Liver (tissue), 9 donors: ENCODE results near the gene PRKN. TPM values are rescaled to one million over a fixed set of nuclear protein-coding genes. Genes with fewer than 3 reads are reported as not detected.

Source experiments
- DNase-seq: peaks from one replicate; pipeline ENCODE4 v3.0.0-alpha.2; 2017; ENCODE audit warnings: low spot score
- H3K27ac ChIP-seq, 2 donors: one replicate each; pipeline ENCODE4 v1.7.0; 2013; ENCODE audit warnings: inconsistent platforms in 2 of 2, low read length in 2 of 2, control low read depth in 1 of 2, low read depth in 1 of 2, mild to moderate bottlenecking in 1 of 2
- H3K27me3 ChIP-seq, 4 donors: one replicate each; pipeline versions ENCODE4 v1.6.1 to v1.7.0; 2013; ENCODE audit warnings: low read length in 3 of 4, inconsistent platforms in 1 of 4, mild to moderate bottlenecking in 1 of 4, moderate library complexity in 1 of 4; ENCODE audit not compliant: control insufficient read depth in 4 of 4, insufficient read depth in 4 of 4
- H3K36me3 ChIP-seq, 4 donors: one replicate each; pipeline versions ENCODE4 v1.6.1 to v1.7.0; 2013; ENCODE audit warnings: low read length in 3 of 4, mild to moderate bottlenecking in 3 of 4, low read depth in 1 of 4, moderate library complexity in 1 of 4; ENCODE audit not compliant: control insufficient read depth in 4 of 4, insufficient read depth in 3 of 4
- H3K4me1 ChIP-seq, 4 donors: one replicate each; pipeline versions ENCODE4 v1.6.1 to v1.7.0; 2013; ENCODE audit warnings: low read length in 3 of 4, mild to moderate bottlenecking in 3 of 4, moderate library complexity in 1 of 4; ENCODE audit not compliant: control insufficient read depth in 4 of 4, insufficient read depth in 4 of 4
- H3K4me3 ChIP-seq, 3 donors: one replicate each; pipeline versions ENCODE4 v1.6.1 to v1.7.0; 2013; ENCODE audit warnings: low read length in 3 of 3, control low read depth in 1 of 3, low read depth in 1 of 3, mild to moderate bottlenecking in 1 of 3
- H3K9ac ChIP-seq, 2 donors: one replicate each; pipeline ENCODE4 v1.7.0; 2013; ENCODE audit warnings: low read length in 2 of 2, mild to moderate bottlenecking in 2 of 2, moderate library complexity in 2 of 2, control low read depth in 1 of 2, low read depth in 1 of 2
- H3K9me3 ChIP-seq, 4 donors: one replicate each; pipeline versions ENCODE4 v1.6.1 to v1.7.0; 2013; ENCODE audit warnings: low read length in 3 of 4; ENCODE audit not compliant: control insufficient read depth in 4 of 4
- EGR1 ChIP-seq, 2 donors: IDR thresholded peaks; 2 replicates each; pipeline ENCODE4 v1.6.1; 2016 to 2018; ENCODE audit warnings: antibody characterized with exemption in 2 of 2, low read depth in 2 of 2
- FOXA1 ChIP-seq: IDR thresholded peaks from 2 replicates; pipeline ENCODE4 v1.6.1; 2016; ENCODE audit warnings: antibody characterized with exemption
- FOXA2 ChIP-seq: IDR thresholded peaks from 2 replicates; pipeline ENCODE4 v1.6.1; 2016; ENCODE audit warnings: antibody characterized with exemption
- GABPA ChIP-seq, 2 donors: IDR thresholded peaks in 1 of 2; conservative IDR thresholded peaks in 1 of 2; 2 replicates each; pipeline ENCODE4 v1.6.1; 2016; ENCODE audit warnings: antibody characterized with exemption in 2 of 2, mild to moderate bottlenecking in 1 of 2, moderate library complexity in 1 of 2
- HNF4A ChIP-seq, 2 donors: conservative IDR thresholded peaks; 2 replicates each; pipeline ENCODE4 v1.6.1; 2016; ENCODE audit warnings: antibody characterized with exemption in 2 of 2, mild to moderate bottlenecking in 2 of 2
- HNF4G ChIP-seq: IDR thresholded peaks from 2 replicates; pipeline ENCODE4 v1.6.1; 2016; ENCODE audit warnings: antibody characterized with exemption
- JUND ChIP-seq, 2 donors: IDR thresholded peaks; 2 replicates each; pipeline ENCODE4 v1.6.1; 2016; ENCODE audit warnings: antibody characterized with exemption in 2 of 2
- NR2F2 ChIP-seq: IDR thresholded peaks from 2 replicates; pipeline ENCODE4 v1.6.1; 2016; ENCODE audit warnings: antibody characterized with exemption
- RAD21 ChIP-seq, 2 donors: IDR thresholded peaks; 2 replicates each; pipeline ENCODE4 v1.6.1; 2016; ENCODE audit warnings: antibody characterized with exemption in 2 of 2, mild to moderate bottlenecking in 2 of 2
- RXRA ChIP-seq, 2 donors: IDR thresholded peaks; 2 replicates each; pipeline ENCODE4 v1.6.1; 2017 to 2018; ENCODE audit warnings: antibody characterized with exemption in 2 of 2, mild to moderate bottlenecking in 1 of 2
- SP1 ChIP-seq: IDR thresholded peaks from 2 replicates; pipeline ENCODE4 v1.6.1; 2018; ENCODE audit warnings: antibody characterized with exemption, mild to moderate bottlenecking
- TAF1 ChIP-seq: conservative IDR thresholded peaks from 2 replicates; pipeline ENCODE4 v1.6.1; 2016; ENCODE audit warnings: antibody characterized with exemption, mild to moderate bottlenecking
- YY1 ChIP-seq: IDR thresholded peaks from 2 replicates; pipeline ENCODE4 v1.6.1; 2016; ENCODE audit warnings: antibody characterized with exemption, mild to moderate bottlenecking
- WGBS: extraction: QIAGEN DNeasy Blood & Tissue Kit; methylation state at CpG from one replicate; pipeline ENCODE4 v1.1.7; 2013; 5-methylcytosine and 5-hydroxymethylcytosine counted together
- polyA plus RNA-seq, 2 donors: library from polyadenylated mRNA; stranded (reverse) in 1 of 2; unstranded in 1 of 2; fragments of 200-250 nt in 1 of 2; fragments of >200 nt in 1 of 2; fragmentation: Nextera tagmentation in 1 of 2; extraction: Ambion mirVana in 1 of 2; gene quantifications; one replicate each; pipeline versions ENCODE4 v1.2.1 to v1.2.3, GENCODE V29; 2013 to 2015
- total RNA-seq, 2 donors: library from RNA; depleted of rRNA; stranded (reverse); fragments of >200 nt; gene quantifications; one replicate each; pipeline ENCODE4 v1.2.3, GENCODE V29; 2014
- TF ChIP-seq, protein P1 (sequence below): IDR thresholded peaks from 2 replicates; pipeline ENCODE4 v1.6.1; 2016; ENCODE audit warnings: antibody characterized with exemption, mild to moderate bottlenecking
- TF ChIP-seq, protein P2 (sequence below): IDR thresholded peaks from 2 replicates; pipeline ENCODE4 v1.6.1; 2016; ENCODE audit warnings: antibody characterized with exemption
- TF ChIP-seq, protein P3 (sequence below): IDR thresholded peaks from 2 replicates; pipeline ENCODE4 v1.6.1; 2016; ENCODE audit warnings: antibody characterized with exemption
- TF ChIP-seq, protein P4 (sequence below): fragments of 150-350 bp; IDR thresholded peaks from 2 replicates; pipeline ENCODE4 v1.5.1; 2017; ENCODE audit warnings: improper control_type of control experiment, low read depth, low read length; ENCODE audit not compliant: missing input control
- TF ChIP-seq, protein P5 (sequence below): IDR thresholded peaks from 2 replicates; pipeline ENCODE4 v1.6.1; 2016; ENCODE audit warnings: antibody characterized with exemption
- donor health status: healthy.
- donor health status: healthy.
- donor health status: healthy.
- donor health status: healthy.
- donor health status: healthy.

Gene PRKN
- total and polyA plus RNA-seq, 4 donors: 0.47 to 4.1 (median 3.2) TPM

DNA sequence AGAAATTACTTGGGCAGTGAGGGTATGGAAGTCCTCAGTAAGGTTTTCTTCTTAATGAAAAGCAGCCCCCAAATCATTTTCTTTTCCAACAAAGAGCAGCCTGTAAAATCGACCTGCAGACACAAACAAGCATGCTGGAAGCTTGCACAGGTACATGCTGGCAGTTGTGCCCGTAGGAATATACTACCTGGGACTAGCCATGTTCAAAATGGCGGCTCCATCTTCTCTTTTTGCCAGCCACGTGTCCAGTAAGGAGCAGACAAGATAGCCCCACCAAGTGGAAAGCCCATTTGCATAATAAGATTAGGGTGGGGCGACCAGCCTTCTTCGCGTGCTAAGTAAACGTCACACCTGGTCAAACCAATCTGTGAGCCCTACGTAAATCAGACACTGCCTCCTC is 1194.3 kb downstream of the PRKN start:
- no peak overlapping the region for H3K9ac ChIP-seq
- H3K27ac ChIP-seq: no peak overlapping the region
- TF ChIP-seq FOXA1 (no peak), YY1 (no peak), HNF4G (no peak), NR2F2 (no peak), RAD21 (IDR thresholded peaks at IDR 0.05) (no peak), RXRA (IDR thresholded peaks at IDR 0.05) (no peak), GABPA (IDR thresholded peaks at IDR 0.05 in 1 of 2, conservative IDR thresholded peaks at IDR 0.05 in 1 of 2) (no peak), HNF4A (conservative IDR thresholded peaks at IDR 0.05) (no peak), JUND (IDR thresholded peaks at IDR 0.05) (no peak), SP1 (no peak), EGR1 (IDR thresholded peaks at IDR 0.05; ENCODE audit: low read depth in 2 of 2) (no peak), FOXA2 (no peak), TAF1 (no peak)
- TF ChIP-seq, protein P1, sequence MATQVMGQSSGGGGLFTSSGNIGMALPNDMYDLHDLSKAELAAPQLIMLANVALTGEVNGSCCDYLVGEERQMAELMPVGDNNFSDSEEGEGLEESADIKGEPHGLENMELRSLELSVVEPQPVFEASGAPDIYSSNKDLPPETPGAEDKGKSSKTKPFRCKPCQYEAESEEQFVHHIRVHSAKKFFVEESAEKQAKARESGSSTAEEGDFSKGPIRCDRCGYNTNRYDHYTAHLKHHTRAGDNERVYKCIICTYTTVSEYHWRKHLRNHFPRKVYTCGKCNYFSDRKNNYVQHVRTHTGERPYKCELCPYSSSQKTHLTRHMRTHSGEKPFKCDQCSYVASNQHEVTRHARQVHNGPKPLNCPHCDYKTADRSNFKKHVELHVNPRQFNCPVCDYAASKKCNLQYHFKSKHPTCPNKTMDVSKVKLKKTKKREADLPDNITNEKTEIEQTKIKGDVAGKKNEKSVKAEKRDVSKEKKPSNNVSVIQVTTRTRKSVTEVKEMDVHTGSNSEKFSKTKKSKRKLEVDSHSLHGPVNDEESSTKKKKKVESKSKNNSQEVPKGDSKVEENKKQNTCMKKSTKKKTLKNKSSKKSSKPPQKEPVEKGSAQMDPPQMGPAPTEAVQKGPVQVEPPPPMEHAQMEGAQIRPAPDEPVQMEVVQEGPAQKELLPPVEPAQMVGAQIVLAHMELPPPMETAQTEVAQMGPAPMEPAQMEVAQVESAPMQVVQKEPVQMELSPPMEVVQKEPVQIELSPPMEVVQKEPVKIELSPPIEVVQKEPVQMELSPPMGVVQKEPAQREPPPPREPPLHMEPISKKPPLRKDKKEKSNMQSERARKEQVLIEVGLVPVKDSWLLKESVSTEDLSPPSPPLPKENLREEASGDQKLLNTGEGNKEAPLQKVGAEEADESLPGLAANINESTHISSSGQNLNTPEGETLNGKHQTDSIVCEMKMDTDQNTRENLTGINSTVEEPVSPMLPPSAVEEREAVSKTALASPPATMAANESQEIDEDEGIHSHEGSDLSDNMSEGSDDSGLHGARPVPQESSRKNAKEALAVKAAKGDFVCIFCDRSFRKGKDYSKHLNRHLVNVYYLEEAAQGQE: no peak
- TF ChIP-seq, protein P2, sequence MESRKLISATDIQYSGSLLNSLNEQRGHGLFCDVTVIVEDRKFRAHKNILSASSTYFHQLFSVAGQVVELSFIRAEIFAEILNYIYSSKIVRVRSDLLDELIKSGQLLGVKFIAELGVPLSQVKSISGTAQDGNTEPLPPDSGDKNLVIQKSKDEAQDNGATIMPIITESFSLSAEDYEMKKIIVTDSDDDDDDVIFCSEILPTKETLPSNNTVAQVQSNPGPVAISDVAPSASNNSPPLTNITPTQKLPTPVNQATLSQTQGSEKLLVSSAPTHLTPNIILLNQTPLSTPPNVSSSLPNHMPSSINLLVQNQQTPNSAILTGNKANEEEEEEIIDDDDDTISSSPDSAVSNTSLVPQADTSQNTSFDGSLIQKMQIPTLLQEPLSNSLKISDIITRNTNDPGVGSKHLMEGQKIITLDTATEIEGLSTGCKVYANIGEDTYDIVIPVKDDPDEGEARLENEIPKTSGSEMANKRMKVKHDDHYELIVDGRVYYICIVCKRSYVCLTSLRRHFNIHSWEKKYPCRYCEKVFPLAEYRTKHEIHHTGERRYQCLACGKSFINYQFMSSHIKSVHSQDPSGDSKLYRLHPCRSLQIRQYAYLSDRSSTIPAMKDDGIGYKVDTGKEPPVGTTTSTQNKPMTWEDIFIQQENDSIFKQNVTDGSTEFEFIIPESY: no peak
- TF ChIP-seq, protein P3, sequence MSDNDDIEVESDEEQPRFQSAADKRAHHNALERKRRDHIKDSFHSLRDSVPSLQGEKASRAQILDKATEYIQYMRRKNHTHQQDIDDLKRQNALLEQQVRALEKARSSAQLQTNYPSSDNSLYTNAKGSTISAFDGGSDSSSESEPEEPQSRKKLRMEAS: no peak
- TF ChIP-seq, protein P4, sequence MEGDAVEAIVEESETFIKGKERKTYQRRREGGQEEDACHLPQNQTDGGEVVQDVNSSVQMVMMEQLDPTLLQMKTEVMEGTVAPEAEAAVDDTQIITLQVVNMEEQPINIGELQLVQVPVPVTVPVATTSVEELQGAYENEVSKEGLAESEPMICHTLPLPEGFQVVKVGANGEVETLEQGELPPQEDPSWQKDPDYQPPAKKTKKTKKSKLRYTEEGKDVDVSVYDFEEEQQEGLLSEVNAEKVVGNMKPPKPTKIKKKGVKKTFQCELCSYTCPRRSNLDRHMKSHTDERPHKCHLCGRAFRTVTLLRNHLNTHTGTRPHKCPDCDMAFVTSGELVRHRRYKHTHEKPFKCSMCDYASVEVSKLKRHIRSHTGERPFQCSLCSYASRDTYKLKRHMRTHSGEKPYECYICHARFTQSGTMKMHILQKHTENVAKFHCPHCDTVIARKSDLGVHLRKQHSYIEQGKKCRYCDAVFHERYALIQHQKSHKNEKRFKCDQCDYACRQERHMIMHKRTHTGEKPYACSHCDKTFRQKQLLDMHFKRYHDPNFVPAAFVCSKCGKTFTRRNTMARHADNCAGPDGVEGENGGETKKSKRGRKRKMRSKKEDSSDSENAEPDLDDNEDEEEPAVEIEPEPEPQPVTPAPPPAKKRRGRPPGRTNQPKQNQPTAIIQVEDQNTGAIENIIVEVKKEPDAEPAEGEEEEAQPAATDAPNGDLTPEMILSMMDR: no peak
- TF ChIP-seq, protein P5, sequence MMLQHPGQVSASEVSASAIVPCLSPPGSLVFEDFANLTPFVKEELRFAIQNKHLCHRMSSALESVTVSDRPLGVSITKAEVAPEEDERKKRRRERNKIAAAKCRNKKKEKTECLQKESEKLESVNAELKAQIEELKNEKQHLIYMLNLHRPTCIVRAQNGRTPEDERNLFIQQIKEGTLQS: no peak
- H3K4me1 ChIP-seq: no peaks in the 10 kb centered on the region
- no peaks in the 10 kb centered on the region for H3K36me3 ChIP-seq
- no peaks in the 10 kb centered on the region for H3K27me3 ChIP-seq
- WGBS: 82% methylated on average over 9 of the region's 9 CpGs
- no peak overlapping the region for H3K4me3 ChIP-seq
- H3K9me3 ChIP-seq: no peaks in the 10 kb centered on the region
- no peak for DNase-seq
